HG02642 (cell line): Measurements from ENCODE around the gene HMGN3.

Experiments
- ATAC-seq: cut with Tn5 transposase; IDR thresholded peaks from one replicate; pipeline ENCODE4 v1.9.1; 2021; ENCODE audit warnings: mild to moderate bottlenecking; ENCODE audit not compliant: unreplicated experiment, poor library complexity

The HMGN3 gene

GRCh38 chr6:79188885-79189480, 45.5 kb downstream of the HMGN3 start:
- no peak for ATAC-seq

GRCh38 chr6:79188107-79188506, 46.4 kb downstream of the HMGN3 start:
- no peak for ATAC-seq

DNA sequence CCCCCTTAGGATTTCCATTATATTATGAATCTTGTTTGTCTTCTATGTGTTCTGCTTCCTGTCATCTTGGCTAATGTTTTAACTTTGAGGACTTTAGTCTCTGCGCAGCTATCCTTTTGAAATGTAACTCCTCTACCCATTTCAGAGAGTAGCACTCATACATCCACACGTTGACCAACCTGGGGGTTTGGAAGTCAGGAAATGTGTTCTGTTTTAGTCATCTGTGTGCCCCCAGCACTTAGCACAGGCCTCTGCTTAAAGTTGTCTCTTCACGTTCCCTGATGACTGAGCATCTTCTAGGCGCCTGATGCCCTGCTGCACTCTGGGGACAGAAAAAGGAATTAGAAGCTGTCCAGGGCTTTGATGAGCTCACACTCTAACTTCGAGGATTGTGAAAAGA, 47.9 kb downstream of the HMGN3 start:
- ATAC-seq: no peak

DNA sequence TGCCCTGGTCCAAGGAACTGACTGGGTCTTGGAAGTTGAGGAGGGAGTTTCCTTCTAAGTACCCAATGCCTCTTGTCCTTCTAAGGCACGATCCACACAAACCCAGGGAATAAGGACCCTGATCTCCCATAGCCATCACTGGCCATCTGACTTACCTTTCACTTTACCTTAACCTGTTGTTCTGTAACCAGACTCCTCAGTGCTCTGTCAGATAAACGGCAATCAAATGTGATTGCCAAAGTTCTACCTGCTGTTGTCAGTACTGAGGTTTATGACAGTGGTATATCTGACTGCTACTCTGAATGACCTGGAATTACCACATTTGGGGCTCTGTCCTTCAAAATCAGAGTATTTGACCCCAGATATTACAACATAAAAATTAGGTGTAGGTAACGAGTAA, 49.8 kb downstream of the HMGN3 start:
- no peak for ATAC-seq

DNA sequence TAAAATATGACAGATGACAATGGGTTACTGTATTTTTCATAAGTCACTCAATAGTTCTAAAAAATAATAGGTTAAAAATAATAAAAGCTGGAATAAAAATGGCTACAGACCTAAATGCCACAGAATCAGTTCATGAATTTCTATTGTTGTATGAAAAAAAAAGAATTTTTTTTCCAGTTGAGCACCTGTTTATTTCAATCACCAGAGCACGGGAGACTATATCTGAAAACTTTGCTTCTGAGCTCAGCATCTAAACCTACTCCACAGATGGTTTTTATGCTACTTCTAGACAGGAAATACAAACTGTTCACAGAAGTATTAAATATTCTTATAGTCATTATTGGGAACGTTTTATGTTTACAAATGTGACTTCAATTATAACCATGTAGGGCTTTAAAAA, 50.4 kb downstream of the HMGN3 start:
- ATAC-seq: no peak

- no peak for ATAC-seq
Measured at GRCh38 chr6:79180052-79180451, 54.4 kb downstream of the HMGN3 start.

GRCh38 chr6:79173378-79173777, 61.1 kb downstream of the HMGN3 start:
- no peak for ATAC-seq

DNA sequence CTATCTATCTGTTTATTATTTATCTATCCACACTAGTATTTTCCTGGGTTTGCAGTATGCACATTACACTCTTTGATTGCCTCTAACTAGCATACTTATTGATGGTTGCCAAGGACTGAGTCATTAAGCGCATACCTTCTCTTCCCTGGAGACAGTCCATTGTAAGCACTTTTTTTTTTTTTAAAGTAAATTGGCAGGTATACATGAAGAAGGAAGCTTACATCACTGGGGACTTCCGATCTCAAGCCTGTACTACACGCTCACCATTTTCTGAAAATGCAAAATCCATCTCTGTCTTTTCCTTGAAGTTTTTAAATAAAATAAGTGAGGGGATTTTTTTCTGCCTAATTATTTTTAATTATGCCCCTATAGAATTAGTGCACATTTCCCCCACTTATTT, 63.5 kb downstream of the HMGN3 start:
- ATAC-seq: no peak

GRCh38 chr6:79170431-79170830, 64.1 kb downstream of the HMGN3 start:
- ATAC-seq: no peak

DNA sequence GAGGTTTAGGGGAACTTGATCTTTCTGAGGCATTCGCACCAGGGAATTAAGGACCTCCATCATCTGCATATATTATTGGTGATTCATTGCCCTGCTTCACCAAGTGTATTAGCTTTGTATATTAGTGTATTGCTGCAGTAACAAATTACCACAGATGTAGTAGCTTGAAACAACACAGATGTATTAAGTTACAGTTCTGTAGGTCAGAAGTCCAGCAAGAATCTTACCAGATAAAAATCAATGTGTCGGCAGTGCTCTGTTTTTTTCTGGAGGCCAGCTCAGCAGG, 65.8 kb downstream of the HMGN3 start:
- ATAC-seq: no peak

DNA sequence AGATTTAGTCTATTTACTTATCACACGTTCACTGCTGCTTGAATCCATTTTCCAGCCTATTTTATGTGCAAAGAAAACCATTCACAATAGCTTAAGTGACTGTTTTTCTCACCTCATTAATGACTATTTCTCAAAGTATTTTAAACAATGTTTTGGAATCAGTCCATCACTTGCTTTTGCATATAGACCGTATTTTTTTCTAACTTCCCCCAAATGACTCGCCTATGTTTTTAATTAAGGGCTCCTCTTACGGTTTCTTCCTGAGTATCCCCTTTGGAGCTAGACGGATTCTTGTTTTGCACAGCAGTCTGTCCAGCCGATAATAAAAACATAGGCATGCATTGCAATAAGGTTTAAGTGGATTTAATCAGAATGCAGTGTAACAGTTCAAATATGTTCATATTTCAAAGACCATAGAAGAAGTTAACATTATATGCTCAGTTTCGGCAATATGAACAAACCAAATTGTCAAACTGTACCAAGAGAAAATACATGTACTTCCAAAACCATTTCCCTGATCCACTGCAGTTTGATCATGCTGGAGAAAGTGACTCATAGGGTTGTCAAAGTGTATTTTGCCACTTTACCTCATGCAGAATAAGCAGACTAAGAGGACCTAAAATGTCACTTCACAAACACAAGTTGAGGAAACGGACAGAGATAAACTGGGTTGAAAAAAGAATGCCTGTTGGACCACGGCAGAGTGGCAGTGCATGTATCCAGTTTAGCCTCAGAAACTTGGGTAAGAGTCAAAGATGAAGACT, 66.4 kb downstream of the HMGN3 start:
- no peak for ATAC-seq

GRCh38 chr6:79159846-79160245, 74.6 kb downstream of the HMGN3 start:
- no peak for ATAC-seq

DNA sequence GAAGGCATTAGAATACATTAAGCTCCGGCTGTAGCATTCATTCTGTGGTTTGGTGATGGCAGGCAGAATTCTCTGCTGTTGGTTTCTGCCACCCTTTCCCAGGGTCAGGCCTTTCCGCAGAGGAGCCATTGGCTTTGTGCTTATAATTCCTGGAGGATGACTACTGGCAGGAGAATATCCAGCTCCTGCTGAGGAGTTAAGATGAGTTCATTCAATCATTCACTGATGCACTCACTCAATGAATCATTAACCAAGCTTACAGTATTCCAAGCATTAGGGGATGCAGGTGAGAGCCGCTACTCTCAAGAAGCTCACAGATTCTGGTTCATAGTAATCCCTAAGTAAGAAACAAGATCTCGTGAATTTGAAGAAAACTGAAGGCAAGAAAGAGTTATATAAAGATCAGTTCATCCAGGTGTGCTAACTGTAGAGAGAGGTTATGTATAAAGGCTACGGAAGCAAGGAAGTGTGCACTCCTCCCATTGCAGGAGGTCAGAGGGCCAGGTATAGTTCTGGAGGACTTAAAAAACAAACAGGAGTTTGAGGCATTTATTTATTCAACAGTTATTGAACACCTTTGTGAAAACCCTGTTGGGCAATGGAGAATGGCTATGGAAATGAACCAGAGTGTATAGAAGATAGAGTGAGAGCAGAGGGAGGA, 75.5 kb downstream of the HMGN3 start:
- ATAC-seq: no peak

DNA sequence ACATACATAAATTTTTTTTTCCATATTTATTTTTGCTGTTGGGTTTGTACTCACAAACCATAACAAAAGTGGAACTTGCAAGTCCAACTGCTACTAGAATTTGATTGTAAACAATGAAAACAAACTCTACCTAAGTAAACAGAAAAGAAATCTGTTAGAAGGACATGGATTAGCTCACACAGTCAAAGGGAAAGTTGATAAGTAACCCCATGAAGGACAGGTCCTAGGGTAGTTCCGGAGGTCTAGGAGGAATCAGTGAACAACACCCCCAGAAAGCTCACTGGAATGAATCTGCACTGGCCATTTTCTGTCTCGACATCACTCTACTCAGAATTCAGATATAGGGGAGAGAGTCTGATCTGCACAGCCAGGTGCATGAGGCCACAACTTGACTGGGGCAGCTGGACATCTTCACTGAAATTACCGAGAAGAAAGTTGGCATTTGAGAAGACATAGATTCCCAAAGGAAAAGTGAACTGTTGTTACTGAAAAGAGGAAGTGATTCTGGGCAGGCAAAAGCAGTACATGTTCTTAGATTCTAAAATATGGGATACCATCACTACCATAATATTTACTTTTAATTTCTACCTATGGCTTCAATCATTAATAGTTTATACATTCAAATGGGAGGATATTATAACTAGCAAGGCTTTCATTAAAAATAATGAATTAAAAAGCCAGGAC, 76.4 kb downstream of the HMGN3 start:
- no peak for ATAC-seq

DNA sequence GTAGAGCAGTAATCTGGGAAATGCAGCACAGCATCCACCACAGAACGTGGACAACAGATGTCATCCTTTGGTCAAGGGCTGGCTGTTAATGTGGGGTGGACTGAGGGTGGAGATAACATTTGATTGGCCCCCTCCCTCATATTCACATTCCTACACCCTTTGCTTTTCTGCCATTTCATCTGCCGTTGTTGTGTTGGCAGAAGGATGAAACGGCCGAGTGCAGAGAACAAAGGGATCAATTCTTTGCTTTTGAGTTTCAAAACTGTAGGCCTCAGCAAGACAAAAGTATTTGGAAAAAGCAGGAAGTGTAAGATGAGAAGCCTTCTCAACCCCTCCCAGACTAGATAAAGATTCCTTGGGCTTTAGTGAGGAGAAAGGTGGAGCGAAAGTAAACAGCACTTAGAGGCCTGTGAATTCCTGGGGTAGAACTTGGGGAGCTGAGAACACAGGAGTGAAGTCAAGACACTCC, 82.2 kb downstream of the HMGN3 start:
- no peak for ATAC-seq
